HepG2 (cell line): ENCODE data around the gene ATP10A.

Experiments used
- ELF1 ChIP-seq: sonication (generic); formaldehyde crosslinking; IDR thresholded peaks from 2 replicates; pipeline ENCODE4 v1.4.0; 2020; ENCODE audit warnings: missing genetic modification reagents
- HMG20A ChIP-seq: IDR thresholded peaks from 2 replicates; pipeline ENCODE4 v1.6.1; 2016; ENCODE audit warnings: borderline replicate concordance
- JUND ChIP-seq: sonication (generic); formaldehyde crosslinking; IDR thresholded peaks from 2 replicates; pipeline ENCODE4 v1.8.0; 2022; ENCODE audit warnings: mild to moderate bottlenecking, missing genetic modification reagents
- KAT7 ChIP-seq: IDR thresholded peaks from 2 replicates; pipeline ENCODE4 v1.6.1; 2018; ENCODE audit warnings: borderline replicate concordance, missing compliant biosample characterization
- MYNN ChIP-seq: sonication (generic); formaldehyde crosslinking; IDR thresholded peaks from 2 replicates; pipeline ENCODE4 v1.4.0; 2020; ENCODE audit warnings: mild to moderate bottlenecking, low read depth, missing genetic modification reagents
- POLR2A ChIP-seq, 2 experiments: IDR thresholded peaks; 2 replicates each; pipeline ENCODE4 v1.6.1; 2011; ENCODE audit warnings: low read depth in 2 of 2, low read length in 2 of 2, mild to moderate bottlenecking in 1 of 2, moderate library complexity in 1 of 2; ENCODE audit not compliant: insufficient read depth in 1 of 2
- RFX5 ChIP-seq: IDR thresholded peaks from 2 replicates; pipeline ENCODE4 v1.6.1; 2011; ENCODE audit warnings: low read depth, low read length, improper control_type of control experiment
- ZNF556 ChIP-seq: sonication (generic); formaldehyde crosslinking; IDR thresholded peaks from 2 replicates; pipeline ENCODE4 v1.4.0; 2020; ENCODE audit warnings: mild to moderate bottlenecking, missing genetic modification reagents, borderline replicate concordance
- TF ChIP-seq, protein P1 (sequence below): sonication (generic); formaldehyde crosslinking; IDR thresholded peaks from 2 replicates; pipeline ENCODE4 v1.5.1; 2020; ENCODE audit warnings: mild to moderate bottlenecking, missing genetic modification reagents, moderate library complexity
- TF ChIP-seq, protein P2 (sequence below): sonication (generic); formaldehyde crosslinking; IDR thresholded peaks from 2 replicates; pipeline ENCODE4 v1.8.1; 2023; ENCODE audit warnings: missing genetic modification reagents, inconsistent platforms, borderline replicate concordance

DNA sequence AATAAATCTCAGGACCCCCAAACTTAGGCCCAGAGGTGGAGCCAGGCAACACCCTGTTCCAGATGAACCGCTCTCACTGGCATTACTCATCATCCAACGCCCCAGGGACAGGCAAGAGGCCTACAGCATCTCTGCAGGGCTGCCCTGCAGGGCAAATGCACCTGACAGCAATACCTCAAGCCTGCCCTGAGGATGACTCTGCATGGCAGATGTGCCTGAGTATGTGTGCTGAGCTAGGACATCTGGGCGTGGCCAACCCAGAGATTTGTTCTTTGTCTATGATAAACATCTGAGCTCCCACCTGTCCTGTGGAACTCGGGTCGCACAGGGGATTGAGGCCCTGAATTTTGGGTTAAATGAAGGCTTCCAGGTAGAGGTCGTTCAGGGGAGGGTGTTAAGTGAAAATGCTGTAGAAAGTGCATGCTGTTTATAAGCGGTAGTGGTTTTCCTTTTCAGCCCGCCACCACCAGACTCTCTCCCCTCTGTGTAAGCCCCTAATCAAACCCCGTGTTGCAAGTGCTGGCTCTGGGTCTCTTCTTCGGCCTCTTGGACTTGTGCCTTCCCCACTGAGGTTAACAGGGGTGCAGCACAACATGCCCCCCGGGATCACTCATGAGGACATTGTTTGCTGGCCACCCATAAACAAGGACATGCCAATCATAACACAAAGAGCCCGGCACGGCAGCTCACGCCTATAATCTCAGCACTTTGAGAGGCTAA lies 92.3 kb downstream of the ATP10A start:
- TF ChIP-seq JUND (CRISPR knock-in tag) (no peak), POLR2A (IDR thresholded peaks at IDR 0.05; ENCODE audit: insufficient read depth in 1 of 2, low read depth in 2 of 2, low read length in 2 of 2) (no peak), KAT7 (CRISPR knock-in tag) (no peak), ELF1 (no peak), ZNF556 (no peak), HMG20A (CRISPR knock-in tag) (no peak), MYNN (CRISPR knock-in tag) (no peak), RFX5 (no peak)
- TF ChIP-seq, protein P1, sequence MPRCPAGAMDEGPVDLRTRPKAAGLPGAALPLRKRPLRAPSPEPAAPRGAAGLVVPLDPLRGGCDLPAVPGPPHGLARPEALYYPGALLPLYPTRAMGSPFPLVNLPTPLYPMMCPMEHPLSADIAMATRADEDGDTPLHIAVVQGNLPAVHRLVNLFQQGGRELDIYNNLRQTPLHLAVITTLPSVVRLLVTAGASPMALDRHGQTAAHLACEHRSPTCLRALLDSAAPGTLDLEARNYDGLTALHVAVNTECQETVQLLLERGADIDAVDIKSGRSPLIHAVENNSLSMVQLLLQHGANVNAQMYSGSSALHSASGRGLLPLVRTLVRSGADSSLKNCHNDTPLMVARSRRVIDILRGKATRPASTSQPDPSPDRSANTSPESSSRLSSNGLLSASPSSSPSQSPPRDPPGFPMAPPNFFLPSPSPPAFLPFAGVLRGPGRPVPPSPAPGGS (CRISPR knock-in tag): no peak
- TF ChIP-seq, protein P2, sequence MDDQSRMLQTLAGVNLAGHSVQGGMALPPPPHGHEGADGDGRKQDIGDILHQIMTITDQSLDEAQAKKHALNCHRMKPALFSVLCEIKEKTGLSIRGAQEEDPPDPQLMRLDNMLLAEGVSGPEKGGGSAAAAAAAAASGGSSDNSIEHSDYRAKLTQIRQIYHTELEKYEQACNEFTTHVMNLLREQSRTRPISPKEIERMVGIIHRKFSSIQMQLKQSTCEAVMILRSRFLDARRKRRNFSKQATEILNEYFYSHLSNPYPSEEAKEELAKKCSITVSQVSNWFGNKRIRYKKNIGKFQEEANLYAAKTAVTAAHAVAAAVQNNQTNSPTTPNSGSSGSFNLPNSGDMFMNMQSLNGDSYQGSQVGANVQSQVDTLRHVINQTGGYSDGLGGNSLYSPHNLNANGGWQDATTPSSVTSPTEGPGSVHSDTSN (CRISPR knock-in tag): no peak
